ENCODE measurements around the gene ARHGEF40.

Gene ARHGEF40

GRCh38 chr14:21123429-21123828, 53.3 kb downstream of the ARHGEF40 start:
- no peak overlapping the region for H3K4me3 ChIP-seq (ENCODE audit: low read depth, low read length)

DNA sequence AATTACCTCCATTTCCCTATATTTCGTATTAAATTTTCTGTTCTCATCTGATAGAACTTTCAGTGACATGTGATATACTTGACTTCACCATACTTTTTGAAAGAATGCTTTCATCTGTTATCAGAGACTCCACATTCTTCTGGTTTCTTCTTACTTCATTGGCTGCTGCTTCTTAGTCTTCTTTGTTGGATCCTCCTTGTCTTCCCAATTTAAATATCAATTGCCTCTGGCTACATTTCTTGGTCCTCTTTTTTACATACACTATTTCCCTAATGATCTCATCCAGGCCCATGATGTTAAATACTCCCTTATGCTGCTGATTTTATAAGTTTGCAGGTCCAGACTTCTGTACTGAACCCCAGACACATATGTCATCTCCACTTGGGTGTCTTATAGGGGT, 63.8 kb downstream of the ARHGEF40 start:
- no peak for DNase-seq
- no peaks in the 10 kb centered on the region for H3K36me3 ChIP-seq (replicated peaks)
- no peak overlapping the region for H3K4me3 ChIP-seq (ENCODE audit: low read depth, low read length)
- H3K27ac ChIP-seq, result no peak overlapping the region
- no peaks in the 10 kb centered on the region for H3K27me3 ChIP-seq (replicated peaks)
- in situ Hi-C loops (cut with HindIII; ENCODE audit: low pct_ligation_motif_present, low sequenced_read_pairs), result no loop called here
- TF ChIP-seq, protein P1, sequence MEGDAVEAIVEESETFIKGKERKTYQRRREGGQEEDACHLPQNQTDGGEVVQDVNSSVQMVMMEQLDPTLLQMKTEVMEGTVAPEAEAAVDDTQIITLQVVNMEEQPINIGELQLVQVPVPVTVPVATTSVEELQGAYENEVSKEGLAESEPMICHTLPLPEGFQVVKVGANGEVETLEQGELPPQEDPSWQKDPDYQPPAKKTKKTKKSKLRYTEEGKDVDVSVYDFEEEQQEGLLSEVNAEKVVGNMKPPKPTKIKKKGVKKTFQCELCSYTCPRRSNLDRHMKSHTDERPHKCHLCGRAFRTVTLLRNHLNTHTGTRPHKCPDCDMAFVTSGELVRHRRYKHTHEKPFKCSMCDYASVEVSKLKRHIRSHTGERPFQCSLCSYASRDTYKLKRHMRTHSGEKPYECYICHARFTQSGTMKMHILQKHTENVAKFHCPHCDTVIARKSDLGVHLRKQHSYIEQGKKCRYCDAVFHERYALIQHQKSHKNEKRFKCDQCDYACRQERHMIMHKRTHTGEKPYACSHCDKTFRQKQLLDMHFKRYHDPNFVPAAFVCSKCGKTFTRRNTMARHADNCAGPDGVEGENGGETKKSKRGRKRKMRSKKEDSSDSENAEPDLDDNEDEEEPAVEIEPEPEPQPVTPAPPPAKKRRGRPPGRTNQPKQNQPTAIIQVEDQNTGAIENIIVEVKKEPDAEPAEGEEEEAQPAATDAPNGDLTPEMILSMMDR (IDR thresholded peaks at IDR 0.05; ENCODE audit: low read depth, low read length, missing control alignments), result no peak

More at GRCh38 chr14:21123429-21123828, 53.3 kb downstream of the ARHGEF40 start:
- Histone ChIP-seq H3K36me3 (replicated peaks) (no peaks in the 10 kb centered on the region), H3K27me3 (replicated peaks) (no peaks in the 10 kb centered on the region), H3K27ac (no peak overlapping the region)
- TF ChIP-seq, protein P1 (IDR thresholded peaks at IDR 0.05; ENCODE audit: low read depth, low read length, missing control alignments), result no peak
- DNase-seq, result no peak
- in situ Hi-C loops (cut with HindIII; ENCODE audit: low pct_ligation_motif_present, low sequenced_read_pairs), result no loop called here

GRCh38 chr14:21136024-21136423, 65.9 kb downstream of the ARHGEF40 start:
- in situ Hi-C loops (cut with HindIII; ENCODE audit: low pct_ligation_motif_present, low sequenced_read_pairs), result no loop called here
- no peaks in the 10 kb centered on the region for H3K27me3 ChIP-seq (replicated peaks)
- TF ChIP-seq, protein P1 (IDR thresholded peaks at IDR 0.05; ENCODE audit: low read depth, low read length, missing control alignments), result peak; percentile 58
- no peak overlapping the region for H3K4me3 ChIP-seq (ENCODE audit: low read depth, low read length)
- DNase-seq, result no peak
- no peaks in the 10 kb centered on the region for H3K36me3 ChIP-seq (replicated peaks)
- no peak overlapping the region for H3K27ac ChIP-seq

All from brain microvascular endothelial cell (primary cell).